GM20431 (cell line): ENCODE results near the gene SMIM38.
"Not testable (repeated sequence)": the region's sequence is repeated elsewhere in the genome, so short reads cannot be mapped to it uniquely, and the experiment has no call there.

Experiments used
- in situ Hi-C: fragments of 300-500 bp; cut with MseI, MboI; formaldehyde crosslinking; loops from one replicate; pipeline ENCODE4 v1.15.0; 2020; ENCODE audit warnings: low sequenced_read_pairs; ENCODE audit not compliant: unreplicated experiment

Gene SMIM38

DNA sequence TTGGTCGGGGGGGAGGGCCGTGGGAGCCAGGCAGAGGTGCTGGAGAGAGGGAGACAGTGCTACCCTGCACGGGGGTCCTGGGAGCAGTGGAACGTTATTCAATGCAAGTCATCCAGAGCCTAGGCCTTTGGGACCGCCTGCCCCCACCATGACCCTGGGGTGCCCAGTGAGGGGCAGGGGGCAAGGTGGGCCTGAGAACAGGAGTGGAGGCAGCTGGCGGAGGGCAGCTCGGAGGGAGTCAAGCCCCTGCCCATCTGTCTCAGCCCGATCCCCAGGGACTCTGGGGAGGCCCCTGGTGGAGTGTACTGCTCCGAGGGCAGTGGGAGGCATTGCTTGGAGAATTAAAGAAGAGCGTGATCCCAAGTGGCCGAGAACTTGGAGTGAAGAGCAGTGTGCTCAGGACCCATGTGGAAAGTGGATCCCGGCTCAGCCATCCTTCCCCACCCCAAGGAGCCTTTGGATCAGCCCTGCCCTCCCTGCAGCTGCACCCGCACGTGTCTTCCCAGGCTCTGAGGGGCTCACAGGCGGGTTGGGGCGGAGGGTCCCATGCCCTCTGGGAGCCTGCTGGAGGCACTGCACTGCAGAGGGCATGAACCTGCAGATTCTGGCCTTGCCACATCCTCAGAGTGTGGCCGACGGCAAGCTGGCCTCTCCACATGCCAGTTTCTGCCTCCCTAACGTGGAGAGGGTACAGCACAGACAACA lies 34.0 kb upstream of the SMIM38 start:
- in situ Hi-C loops: no loop called here

DNA sequence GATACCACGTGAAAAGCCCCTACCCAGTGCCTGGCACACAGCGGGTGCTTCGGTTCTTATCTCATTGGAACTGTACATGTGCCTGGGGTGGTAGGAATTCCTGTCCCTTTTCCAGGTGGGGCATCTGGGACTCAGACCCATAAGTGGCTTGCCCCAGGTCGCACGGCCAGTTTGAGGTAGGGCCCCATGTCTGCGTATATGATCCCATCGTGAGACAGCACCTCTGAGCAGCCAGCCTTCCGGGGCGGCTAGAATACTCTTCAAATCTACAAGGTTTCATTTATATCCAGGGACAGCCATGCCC lies 33.5 kb upstream of the SMIM38 start:
- in situ Hi-C loops: no loop called here

DNA sequence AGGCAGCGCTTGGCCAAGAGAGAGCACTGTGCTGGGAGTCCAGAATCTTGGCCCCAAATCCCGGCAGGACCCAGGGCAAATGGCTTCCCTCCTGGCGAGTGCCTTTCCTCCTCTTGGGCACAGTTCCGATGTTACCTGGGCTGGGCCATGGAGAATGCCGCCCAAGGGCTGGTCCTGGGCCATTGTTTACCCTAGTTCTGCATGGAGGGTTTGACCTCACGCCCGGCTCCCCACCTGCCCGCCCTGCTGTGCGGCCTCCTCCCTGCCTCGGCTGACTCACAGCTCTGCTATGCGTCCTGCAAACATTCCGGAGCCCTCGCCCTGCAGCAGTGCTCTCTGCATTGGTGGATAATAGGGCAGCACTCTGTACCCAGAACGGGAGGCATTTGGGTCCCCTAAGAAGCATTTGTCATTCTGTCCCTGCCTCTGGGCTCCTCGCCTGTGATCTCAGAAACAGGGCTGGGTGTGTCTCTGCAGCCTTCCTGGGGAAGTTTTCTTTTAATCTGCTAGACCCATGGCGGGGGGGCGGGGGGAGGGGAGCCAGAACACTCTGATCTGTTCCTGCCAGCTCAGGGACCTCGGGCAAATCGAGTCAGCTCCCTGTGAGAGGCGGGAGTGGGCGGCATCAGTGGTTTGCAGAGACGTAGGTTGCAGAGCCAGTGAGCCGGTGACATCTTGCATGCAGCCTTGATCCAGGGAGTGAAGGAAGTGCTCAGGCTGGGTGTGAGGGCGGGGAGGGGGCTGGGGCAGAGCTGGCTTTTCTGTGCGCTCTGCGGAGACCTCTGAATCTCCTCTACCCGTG lies 32.9 kb upstream of the SMIM38 start:
- in situ Hi-C loops: no loop called here

DNA sequence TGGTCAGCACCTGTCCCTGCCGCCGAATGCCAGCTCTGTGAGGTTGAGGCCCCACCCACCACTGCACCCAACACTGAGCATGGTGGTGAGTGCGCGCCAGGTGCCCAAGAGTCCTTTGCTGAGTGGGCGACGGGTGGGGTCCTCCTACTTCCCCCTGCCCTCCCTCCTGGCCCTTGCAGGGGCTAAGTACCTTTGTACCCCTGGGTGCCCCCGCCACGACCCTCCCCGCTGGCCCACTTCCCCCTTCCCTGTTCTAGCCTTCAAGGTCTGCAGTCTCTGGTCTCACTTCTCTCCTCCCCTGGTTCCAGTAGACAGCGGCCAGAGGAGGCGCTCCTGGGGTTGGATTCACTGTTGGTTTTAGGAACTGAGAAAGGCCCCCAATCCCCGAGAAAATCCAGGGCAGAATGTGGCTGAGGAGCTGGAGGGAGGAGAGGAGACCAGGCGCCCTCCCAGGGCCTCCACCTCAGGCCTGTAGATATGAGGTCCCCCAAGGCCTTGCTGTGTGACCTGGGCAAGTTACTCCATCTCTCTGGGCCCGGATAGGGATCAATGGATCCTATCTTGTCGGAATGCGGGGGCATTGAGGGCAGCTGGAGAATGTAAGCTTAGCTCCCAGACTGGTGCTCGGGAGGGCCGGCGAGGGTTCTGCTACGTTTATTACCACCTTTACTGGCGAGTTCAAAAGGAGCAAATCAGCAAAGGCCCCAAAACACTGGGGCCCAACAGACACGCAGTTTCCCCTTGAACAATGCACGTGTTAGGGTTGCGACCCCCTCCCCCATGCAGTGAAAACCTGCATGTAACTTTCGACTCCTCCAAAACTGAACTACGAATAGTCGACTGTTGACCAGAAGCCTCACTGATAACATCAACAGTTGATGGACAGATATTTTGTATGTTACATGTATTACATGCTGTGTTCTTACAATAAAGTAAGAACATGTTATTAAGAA lies 31.9 kb upstream of the SMIM38 start:
- in situ Hi-C loops: no loop called here

DNA sequence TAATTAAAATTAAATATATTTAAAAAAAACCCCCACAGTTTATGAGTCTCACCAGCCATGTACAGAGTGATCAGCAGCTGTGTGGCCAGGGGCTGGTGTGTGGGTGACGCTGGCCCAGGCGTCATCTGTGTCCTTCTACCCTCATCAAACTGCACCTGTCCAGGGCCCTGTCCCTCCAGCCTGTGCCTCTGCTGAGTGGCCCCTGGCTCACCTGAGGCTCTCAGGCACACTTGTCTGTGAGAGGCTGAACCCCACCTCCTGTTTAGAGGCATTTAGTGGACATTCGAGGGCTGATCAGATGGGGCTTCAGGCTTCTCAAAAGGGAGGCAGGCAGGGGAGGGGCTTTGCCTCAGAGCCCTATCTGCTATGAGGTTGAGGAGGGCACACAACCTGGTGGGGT lies 29.9 kb upstream of the SMIM38 start:
- in situ Hi-C loops: no loop called here

DNA sequence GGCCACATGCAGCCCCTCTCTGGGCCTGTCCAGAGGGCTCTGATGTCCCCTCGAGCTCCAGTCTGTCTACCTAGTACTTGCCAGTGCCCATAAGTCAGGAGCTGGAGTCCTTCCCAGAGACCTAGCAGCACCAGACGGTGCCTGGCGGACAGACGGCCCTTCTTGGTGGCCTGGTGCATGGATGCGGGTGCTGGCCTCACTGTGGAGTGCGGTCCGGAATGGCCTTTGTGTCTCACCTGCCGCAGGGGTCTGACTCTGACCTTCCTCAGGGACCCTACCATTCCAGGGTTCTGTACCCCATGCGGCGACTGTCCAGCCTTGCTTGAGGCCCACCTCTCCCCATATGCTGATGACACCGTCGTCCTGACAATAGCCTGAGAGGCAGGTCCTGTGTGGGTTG lies 29.4 kb upstream of the SMIM38 start:
- in situ Hi-C loops: no loop called here

DNA sequence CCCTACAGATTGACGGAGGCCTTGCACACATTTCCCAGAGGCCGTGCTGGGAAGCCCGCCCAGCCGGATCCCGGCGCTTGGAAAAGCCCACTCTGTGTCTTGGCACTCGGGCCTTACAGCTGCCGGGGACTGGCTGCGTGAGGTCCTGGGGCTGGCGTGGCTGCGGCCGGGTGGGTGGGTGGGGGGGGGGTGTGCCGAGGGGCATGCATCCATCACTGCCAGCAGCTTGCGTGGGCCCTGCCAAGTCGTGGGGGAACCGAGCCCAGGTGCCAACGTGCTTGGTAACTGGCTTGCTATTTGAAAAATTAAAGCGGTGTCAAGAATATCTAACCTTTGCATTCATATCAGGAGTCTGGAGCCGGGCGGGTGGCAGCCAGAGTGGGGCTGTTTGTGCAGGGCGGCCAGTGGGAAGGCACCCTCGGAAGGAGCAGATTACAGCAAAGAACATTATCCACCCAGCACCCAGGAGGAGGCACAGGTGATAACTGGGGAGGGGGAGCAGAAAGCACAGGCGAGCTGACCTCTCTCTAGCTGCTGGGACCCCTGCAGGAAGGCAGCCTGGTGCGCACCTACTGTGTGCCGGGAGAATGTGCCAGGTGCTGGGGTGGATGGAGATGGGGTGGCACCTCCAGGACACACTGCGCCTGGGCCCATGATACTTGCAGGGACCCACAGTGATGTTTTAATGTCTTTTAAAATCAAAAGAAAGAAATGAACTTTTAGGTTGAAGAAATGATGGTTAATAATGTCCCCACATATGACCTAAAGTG lies 28.5 kb upstream of the SMIM38 start:
- in situ Hi-C loops: no loop called here

DNA sequence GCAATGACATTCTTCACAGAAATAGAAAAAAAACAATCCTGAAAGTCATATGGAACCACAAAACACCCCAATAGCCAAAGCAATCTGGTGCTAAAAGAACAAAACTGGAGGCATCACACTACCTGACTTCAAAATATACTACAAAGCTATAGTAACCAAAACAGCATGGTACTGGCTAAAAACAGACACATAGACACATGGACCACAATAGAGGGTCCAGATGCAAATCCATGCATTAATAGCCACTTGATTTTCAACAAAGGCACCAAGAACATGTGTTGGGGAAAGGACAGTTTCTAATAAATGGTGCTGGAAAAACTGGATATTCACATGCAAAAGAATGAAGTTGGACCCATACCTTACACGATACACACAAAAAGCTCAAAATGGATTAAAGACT lies 27.9 kb upstream of the SMIM38 start:
- in situ Hi-C loops: no loop called here

DNA sequence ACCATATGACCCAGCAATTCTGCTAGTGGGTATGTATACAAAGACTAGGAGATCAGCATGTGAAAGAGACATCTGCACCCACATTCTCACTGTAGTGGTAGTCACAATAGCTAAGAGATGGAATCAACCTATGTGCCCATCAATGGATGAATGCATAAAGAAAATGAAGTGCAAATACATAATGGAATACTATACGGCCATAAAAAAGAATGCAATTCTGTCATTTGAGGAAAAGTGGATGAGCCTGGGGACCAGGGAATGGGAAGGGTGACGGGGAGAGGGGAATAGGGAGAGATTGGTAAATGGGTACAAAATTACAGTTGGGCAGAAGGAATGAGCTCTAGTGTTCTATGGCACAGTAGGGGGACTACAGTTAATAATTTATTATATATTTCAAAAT lies 26.7 kb upstream of the SMIM38 start:
- in situ Hi-C loops: no loop called here

DNA sequence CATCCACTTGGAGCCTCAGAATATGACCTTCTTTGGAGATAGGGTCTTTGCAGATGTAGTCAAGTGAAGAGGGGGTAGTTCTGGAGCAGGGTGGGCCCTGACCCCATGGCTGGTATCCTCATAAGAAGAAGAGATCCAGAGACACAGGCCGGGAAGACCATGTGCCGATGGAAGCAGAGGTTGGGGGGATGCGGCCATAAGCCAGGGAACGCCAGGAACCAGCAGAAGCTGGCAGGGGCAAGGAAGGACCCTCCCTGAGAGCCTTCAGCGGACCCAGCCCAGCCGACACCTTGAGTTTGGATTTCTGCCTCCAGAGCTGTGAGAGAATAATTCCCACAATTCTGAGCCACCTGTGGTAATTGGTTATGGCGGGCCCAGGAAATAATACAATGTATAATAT lies 26.1 kb upstream of the SMIM38 start:
- in situ Hi-C loops: no loop called here

DNA sequence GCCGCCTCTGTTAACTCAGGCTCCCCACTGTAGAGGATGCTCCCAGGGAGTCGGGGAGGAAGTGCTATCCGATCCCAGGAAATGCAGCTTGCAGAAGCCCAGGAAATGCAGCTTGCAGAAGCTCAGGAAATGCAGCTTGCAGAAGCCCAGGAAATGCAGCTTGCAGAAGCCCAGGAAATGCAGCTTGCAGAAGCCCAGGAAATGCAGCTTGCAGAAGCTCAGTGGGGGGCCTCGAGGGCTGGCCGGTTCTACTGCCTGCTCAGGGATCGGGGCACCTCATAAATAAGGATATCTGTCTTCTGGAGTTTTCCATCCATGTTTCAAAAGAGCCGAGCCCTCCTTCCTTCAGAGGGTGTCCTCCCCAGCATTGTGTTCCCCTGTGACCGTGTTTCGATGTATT lies 25.1 kb upstream of the SMIM38 start:
- in situ Hi-C loops: no loop called here

DNA sequence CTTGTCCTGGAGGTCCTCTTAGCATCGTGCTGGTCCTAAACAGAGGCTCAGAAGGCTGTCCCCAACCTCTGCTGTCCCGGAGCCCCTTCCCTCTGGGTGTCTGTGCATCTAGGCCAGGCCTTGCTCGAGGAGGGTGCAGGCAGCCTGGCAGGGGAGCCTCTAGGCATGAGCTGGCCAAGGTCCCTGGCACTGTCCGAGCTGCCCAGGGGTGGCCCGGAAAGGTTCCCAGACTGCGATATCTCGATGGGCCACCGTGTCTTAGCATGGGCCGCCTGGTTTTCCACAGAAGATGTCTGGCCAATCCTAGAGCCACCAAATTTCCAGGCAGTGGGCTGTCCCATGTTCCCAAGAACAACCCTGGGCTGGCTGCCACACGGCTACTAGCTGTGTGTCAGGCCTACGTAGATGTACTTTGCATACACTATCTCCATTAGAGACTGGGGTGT lies 24.6 kb upstream of the SMIM38 start:
- in situ Hi-C loops: no loop called here

DNA sequence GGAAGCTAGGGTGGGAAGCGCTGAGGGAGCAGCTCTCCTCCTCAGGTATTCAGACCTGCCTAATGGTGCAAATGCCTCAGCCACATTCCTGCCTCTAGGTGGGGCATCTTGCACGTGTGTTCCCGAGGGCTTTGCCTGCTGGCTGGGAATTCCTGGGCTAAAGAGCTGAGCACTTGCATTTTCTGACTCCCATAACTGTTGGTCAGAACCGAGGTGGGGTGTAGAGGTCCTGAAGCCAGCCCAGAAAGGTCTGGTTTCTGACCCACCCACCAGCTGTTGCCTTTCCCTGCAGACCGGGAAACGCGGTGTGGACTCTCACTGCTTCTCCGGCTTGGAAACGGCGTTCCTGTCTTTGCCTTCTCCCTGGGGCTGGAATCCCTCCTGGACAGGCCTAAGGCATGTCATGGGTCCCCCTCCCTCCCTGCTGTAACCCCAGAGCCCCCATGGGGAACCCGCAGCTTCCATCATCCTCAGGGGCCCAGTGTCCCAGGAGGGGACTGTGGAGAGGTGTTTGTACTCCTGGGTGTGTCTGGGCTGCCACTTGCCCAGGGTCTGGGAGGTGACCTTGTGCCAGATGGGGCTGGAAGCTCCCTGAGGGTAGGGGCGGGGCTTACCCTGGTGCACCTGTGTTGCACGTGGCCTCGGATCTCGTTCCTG lies 24.0 kb upstream of the SMIM38 start:
- in situ Hi-C loops: no loop called here

DNA sequence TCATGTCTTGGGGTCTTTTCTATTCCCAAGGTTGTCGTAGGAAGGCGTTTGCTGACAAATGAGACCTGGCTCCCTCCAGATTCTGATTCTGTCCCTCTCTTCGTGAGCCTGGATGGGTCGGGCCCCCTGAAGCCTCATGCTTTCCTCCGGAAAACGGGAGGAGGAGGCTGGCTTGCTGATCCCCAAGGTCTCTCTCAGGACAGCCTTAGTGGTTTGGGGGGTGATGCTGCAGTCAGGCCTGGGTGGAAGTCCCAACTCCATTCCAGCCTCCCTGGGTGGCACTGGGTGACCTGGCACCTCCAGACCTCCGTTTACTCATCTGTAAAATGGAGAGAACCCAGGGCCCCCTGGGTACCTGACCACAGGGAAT lies 23.4 kb upstream of the SMIM38 start:
- in situ Hi-C loops: no loop called here

DNA sequence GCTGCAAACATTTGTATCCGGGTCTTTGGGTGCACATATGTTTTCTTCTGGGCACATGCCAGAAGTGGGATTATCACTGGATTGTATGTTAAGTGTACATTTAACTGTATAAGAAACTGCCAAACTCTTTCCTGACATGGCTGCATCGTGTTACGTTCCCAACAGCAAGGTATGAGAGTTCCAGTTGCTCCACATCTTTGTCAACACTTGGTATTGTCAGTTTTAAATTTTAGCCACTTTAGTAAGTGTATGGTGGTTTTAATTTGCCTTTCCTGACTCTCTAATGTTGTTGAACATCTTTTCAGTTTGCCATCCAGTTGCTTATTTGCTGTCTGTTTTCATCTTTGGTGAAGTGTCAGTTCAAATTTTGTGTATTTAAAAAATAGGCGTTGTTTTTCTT lies 22.5 kb upstream of the SMIM38 start:
- in situ Hi-C loops: no loop called here

DNA sequence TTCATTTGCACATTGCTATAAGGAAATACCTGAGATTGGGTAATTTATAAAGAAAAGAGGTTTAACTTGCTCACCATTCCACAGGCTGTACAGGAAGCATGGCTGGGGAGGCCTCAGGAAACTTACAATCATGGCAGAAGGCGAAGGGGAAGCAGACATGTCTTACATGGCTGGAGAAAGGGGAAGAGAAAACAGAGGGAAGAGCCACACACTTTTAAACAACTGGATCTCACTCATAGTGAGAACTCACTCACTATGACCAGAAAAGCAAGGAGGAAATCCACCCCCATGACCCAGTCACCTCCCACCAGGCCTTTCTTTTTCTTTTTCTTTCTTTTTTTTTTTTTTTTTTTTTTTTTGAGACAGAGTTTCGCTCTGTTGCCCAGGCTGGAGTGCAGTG lies 21.6 kb upstream of the SMIM38 start:
- in situ Hi-C loops: not testable (repeated sequence)

DNA sequence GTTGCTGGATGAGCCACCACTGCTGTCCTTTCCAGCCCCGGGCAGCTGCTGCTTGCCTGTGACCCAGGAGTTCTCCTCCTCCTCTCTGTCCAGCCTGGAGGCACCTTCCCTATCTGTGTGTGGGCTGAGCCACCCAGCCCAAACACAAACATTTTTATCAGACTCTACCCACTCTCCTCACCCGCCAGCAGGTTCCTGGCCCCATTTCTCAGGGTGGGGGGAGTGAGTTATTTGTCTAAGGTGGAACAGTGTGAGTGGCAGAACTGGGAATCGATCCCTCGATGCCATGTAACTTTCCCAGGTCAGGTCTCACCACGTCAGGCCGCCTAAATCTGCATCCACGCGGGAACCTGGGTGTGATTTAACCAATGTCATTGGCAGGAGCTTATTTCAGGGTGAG lies 20.8 kb upstream of the SMIM38 start:
- in situ Hi-C loops: no loop called here

DNA sequence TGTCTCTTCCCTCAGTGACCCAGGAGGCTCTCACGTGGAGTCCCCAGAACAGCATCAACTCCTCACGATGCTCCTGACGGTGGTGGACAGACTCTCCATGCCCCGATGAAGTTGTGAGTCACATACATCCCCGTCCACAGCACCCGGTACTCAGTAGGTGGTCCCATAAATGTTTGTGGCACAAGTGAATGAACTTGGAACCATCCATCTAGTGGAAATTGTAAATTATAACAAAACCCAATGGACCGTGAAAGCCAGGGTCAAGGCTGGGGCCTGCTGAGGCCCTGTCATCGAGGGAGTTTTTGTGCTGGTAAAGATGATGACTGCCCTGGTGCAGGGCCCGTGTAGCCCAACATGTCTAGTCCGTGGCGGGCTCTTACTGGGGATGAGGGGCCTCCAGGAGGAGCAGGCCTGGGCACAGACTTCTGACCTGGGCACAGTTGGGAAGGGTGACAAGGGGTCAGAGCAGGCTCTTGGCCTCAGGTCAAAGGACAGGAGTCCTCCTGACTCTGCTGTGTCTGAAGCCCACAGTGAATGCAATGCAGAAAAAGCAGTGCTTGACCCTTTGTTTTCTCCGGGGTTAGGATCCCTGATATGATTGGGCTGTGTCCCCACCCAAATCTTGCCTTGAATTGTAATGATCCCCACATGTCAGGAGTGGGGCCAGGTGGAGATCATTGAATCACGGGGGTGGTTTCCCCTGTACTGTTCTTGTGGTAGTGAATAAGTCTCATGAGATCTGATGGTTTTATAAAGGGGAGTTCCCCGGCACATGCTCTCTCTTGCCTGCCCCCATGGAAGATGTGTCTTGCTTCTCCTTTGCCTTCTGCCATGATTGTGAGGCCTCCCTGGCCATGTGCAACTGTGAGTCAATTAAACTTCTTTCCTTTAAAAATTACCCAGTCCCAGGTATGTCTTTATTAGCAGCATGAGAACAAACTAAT lies 20.0 kb upstream of the SMIM38 start:
- in situ Hi-C loops: no loop called here

DNA sequence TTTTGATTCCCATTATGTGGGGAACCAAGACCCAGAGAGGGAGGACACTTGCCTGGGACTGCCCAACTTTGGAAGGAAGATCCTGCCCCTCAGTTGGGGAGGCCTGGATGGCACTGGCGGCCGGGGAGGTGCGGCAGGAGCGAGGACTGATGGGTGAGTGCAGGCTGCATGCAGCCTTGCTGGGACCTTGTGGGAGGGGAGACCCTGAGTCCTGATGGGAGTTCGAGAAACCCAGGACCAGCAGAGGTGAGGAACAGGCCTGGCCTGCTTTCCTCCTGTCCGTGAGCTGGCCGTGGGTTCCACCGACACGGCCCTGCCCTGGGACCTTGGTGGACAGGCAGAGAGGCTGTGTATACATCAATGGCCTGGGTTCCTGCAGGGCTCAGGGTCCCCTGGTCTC lies 19.3 kb upstream of the SMIM38 start:
- in situ Hi-C loops: no loop called here
